G401.6 (cell line): Measurements from ENCODE around the gene TMEM11.

Experiments used
- FAIRE-seq: peaks from 2 replicates; lab custom pipeline; 2012; peaks lifted over from hg19 to GRCh38; lab: Jason Lieb, UNC

The TMEM11 gene

GRCh38 chr17:21177854-21178600 lies 35.9 kb downstream of the TMEM11 start:
- no peak for FAIRE-seq

GRCh38 chr17:21177401-21177800 lies 36.6 kb downstream of the TMEM11 start:
- no peak for FAIRE-seq

- FAIRE-seq: no peak
Observed at GRCh38 chr17:21176773-21177395, 37.1 kb downstream of the TMEM11 start.

GRCh38 chr17:21174713-21175112 lies 39.2 kb downstream of the TMEM11 start:
- FAIRE-seq: no peak

GRCh38 chr17:21174186-21174585 lies 39.8 kb downstream of the TMEM11 start:
- FAIRE-seq: no peak

- no peak for FAIRE-seq
Observed at GRCh38 chr17:21173543-21173942, 40.4 kb downstream of the TMEM11 start.

- no peak for FAIRE-seq
Observed at GRCh38 chr17:21172846-21173245, 41.1 kb downstream of the TMEM11 start.

GRCh38 chr17:21171970-21172510 lies 41.9 kb downstream of the TMEM11 start:
- no peak for FAIRE-seq

GRCh38 chr17:21171309-21171922 lies 42.5 kb downstream of the TMEM11 start:
- no peak for FAIRE-seq

GRCh38 chr17:21170809-21171208 lies 43.2 kb downstream of the TMEM11 start:
- no peak for FAIRE-seq

GRCh38 chr17:21169496-21169895 lies 44.5 kb downstream of the TMEM11 start:
- FAIRE-seq: no peak

GRCh38 chr17:21168555-21168865 lies 45.5 kb downstream of the TMEM11 start:
- no peak for FAIRE-seq

- no peak for FAIRE-seq
Observed at GRCh38 chr17:21167303-21167702, 46.7 kb downstream of the TMEM11 start.

- FAIRE-seq: no peak
Observed at GRCh38 chr17:21166595-21167210, 47.3 kb downstream of the TMEM11 start.

- no peak for FAIRE-seq
Observed at GRCh38 chr17:21165922-21166594, 47.9 kb downstream of the TMEM11 start.

- no peak for FAIRE-seq
Observed at GRCh38 chr17:21164620-21165019, 49.3 kb downstream of the TMEM11 start.

- FAIRE-seq: no peak
Observed at GRCh38 chr17:21164216-21164615, 49.7 kb downstream of the TMEM11 start.

- FAIRE-seq: no peak
Observed at GRCh38 chr17:21163101-21163500, 50.9 kb downstream of the TMEM11 start.

GRCh38 chr17:21162394-21162775 lies 51.6 kb downstream of the TMEM11 start:
- FAIRE-seq: no peak

GRCh38 chr17:21161498-21162393 lies 52.2 kb downstream of the TMEM11 start:
- FAIRE-seq: no peak

GRCh38 chr17:21160401-21160800 lies 53.6 kb downstream of the TMEM11 start:
- no peak for FAIRE-seq
